Measurements from ENCODE around the gene LASP1.

DNA sequence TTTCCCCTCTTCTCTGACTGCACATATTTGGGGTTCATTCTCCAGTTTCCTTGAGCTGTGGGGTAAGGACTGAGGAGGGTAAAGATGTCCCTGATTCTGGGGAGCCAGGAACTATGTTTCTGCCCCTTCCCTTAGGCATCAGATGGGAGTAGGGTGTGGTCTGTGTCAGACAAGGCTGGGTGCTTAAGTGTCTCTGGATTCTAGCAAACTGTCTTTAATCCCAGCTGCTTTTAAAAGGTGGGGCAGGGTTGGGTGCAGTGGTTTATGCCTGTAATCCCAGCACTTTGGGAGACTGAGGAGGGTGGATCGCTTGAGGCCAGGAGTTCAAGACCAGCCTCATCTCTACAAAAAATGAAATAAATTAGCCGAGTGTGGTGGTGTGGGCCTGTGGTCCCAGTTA lies 13.0 kb downstream of the LASP1 start:
- TF ChIP-seq POLR2A (IDR thresholded peaks at IDR 0.05) = no peak
- TF ChIP-seq, protein P1, sequence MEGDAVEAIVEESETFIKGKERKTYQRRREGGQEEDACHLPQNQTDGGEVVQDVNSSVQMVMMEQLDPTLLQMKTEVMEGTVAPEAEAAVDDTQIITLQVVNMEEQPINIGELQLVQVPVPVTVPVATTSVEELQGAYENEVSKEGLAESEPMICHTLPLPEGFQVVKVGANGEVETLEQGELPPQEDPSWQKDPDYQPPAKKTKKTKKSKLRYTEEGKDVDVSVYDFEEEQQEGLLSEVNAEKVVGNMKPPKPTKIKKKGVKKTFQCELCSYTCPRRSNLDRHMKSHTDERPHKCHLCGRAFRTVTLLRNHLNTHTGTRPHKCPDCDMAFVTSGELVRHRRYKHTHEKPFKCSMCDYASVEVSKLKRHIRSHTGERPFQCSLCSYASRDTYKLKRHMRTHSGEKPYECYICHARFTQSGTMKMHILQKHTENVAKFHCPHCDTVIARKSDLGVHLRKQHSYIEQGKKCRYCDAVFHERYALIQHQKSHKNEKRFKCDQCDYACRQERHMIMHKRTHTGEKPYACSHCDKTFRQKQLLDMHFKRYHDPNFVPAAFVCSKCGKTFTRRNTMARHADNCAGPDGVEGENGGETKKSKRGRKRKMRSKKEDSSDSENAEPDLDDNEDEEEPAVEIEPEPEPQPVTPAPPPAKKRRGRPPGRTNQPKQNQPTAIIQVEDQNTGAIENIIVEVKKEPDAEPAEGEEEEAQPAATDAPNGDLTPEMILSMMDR (IDR thresholded peaks at IDR 0.05) = no peak
- TF ChIP-seq POLR2AphosphoS5 (IDR thresholded peaks at IDR 0.05) = no peak
